PC-9 (cell line): ENCODE results near the gene ORAI3. TPM values are rescaled to one million over a fixed set of nuclear protein-coding genes. Genes with fewer than 3 reads are reported as not detected.

ENCODE experiments used
- Bru-seq: library from RNA; stranded (reverse); fragments of 400-500 nt; gene quantifications from one replicate; lab custom pipeline; 2021; lab: Mats Ljungman, UMichigan
- BruChase-seq, 2 experiments: library from RNA; stranded (reverse); fragments of 400-500 nt; gene quantifications; one replicate each; lab custom pipeline; 2021; lab: Mats Ljungman, UMichigan
- BruUV-seq: library from RNA; stranded (reverse); fragments of 400-500 nt; replicated peaks from 2 replicates; lab custom pipeline; 2021; lab: Mats Ljungman, UMichigan
- CTCF ChIA-PET: fragments of 300-600 bp; sonication (Branson Sonifier 250); formaldehyde crosslinking; loops from one replicate; lab custom pipeline; 2022; ENCODE audit warnings: antibody characterized with exemption; lab: Charles Lee
- POLR2A ChIA-PET: fragments of 300-600 bp; sonication (Branson Sonifier 250); formaldehyde crosslinking; loops from one replicate; lab custom pipeline; 2022; ENCODE audit warnings: antibody characterized with exemption; ENCODE audit not compliant: unreplicated experiment; lab: Charles Lee
- DNase-seq, 2 experiments: peaks; one replicate each; pipeline versions ENCODE4 v3.0.0 to v3.0.0-alpha.2; 2015 to 2022; ENCODE audit warnings: mixed read lengths in 1 of 2
- H2AFZ ChIP-seq: fragments of 200-600 bp; sonication (generic); 2 replicates; pipeline ENCODE4 v1.8.1; 2017; ENCODE audit warnings: antibody characterized with exemption
- H3F3A ChIP-seq: fragments of 200-600 bp; sonication (generic); 2 replicates; pipeline ENCODE4 v1.8.1; 2017; ENCODE audit warnings: antibody characterized with exemption, mild to moderate bottlenecking, low read depth; ENCODE audit not compliant: insufficient read depth
- H3K27ac ChIP-seq: fragments of 200-600 bp; sonication (generic); 2 replicates; pipeline ENCODE4 v1.6.1; 2016; ENCODE audit warnings: mixed run types
- H3K27me3 ChIP-seq: fragments of 200-600 bp; sonication (generic); 2 replicates; pipeline ENCODE4 v1.6.1; 2016; ENCODE audit warnings: low read depth, mixed run types; ENCODE audit not compliant: insufficient read depth
- H3K36me3 ChIP-seq: fragments of 200-600 bp; sonication (generic); 2 replicates; pipeline ENCODE4 v1.6.1; 2016; ENCODE audit warnings: low read depth, mixed run types
- H3K4me1 ChIP-seq: fragments of 200-600 bp; sonication (generic); replicated peaks from 2 replicates; pipeline ENCODE4 v1.6.1; 2016; ENCODE audit warnings: mixed run types; ENCODE audit not compliant: insufficient read depth
- H3K4me2 ChIP-seq: fragments of 200-600 bp; sonication (generic); 2 replicates; pipeline ENCODE4 v1.6.1; 2017; ENCODE audit warnings: mixed run types
- H3K4me3 ChIP-seq: fragments of 200-600 bp; sonication (generic); 2 replicates; pipeline ENCODE4 v1.6.1; 2016; ENCODE audit warnings: mixed run types
- H3K79me2 ChIP-seq: fragments of 200-600 bp; sonication (generic); 2 replicates; pipeline ENCODE4 v1.6.1; 2017; ENCODE audit warnings: low read depth, mixed run types
- H3K9me2 ChIP-seq: fragments of 200-600 bp; sonication (generic); 2 replicates; pipeline ENCODE4 v1.8.1; 2017; ENCODE audit warnings: mild to moderate bottlenecking; ENCODE audit not compliant: insufficient read depth
- H3K9me3 ChIP-seq: fragments of 200-600 bp; sonication (generic); 2 replicates; pipeline ENCODE4 v1.8.1; 2016; ENCODE audit warnings: low read depth; ENCODE audit not compliant: insufficient read depth
- H4K20me1 ChIP-seq: fragments of 200-600 bp; sonication (generic); 2 replicates; pipeline ENCODE4 v1.8.1; 2017; ENCODE audit not compliant: insufficient read depth
- CTCF ChIP-seq: fragments of 200-600 bp; sonication (generic); conservative IDR thresholded peaks from 2 replicates; pipeline ENCODE4 v1.6.1; 2017; ENCODE audit warnings: mixed run types, antibody characterized with exemption, mild to moderate bottlenecking, moderate library complexity
- EZH2 ChIP-seq: fragments of 200-600 bp; sonication (generic); IDR thresholded peaks from 2 replicates; pipeline ENCODE4 v1.8.0; 2017; ENCODE audit warnings: antibody characterized with exemption, low read depth
- intact Hi-C: fragments of 100-400 bp; cut with micrococcal nuclease; formaldehyde crosslinking; loops from one replicate; pipeline ENCODE4 v1.10.0; 2022; ENCODE audit not compliant: unreplicated experiment
- long read RNA-seq: library from polyadenylated mRNA; stranded (forward); transcript quantifications from one replicate; pipeline ENCODE4 v2.0.0, GENCODE V29; 2022
- total RNA-seq: library from RNA; stranded (reverse); gene quantifications from 2 replicates; pipeline ENCODE4 v1.2.3, GENCODE V29; 2021

ORAI3 gene
- total RNA-seq (40.7 and 43.5 TPM in 2 replicates), Bru-seq, nascent RNA (percentile 67 among the genes with signal in this experiment), BruChase-seq, experiment 1, labeled RNA remaining after a 2-hour chase (percentile 81 among the genes with signal in this experiment), BruChase-seq, experiment 2, labeled RNA remaining after a 6-hour chase (percentile 89 among the genes with signal in this experiment)
- long read RNA-seq, transcript ORAI3-201 (2 exons, 2,206 nt), result major isoform, 57 of 65 reads
- long read RNA-seq, partial matches to known transcripts, result 5 of 65 reads
- long read RNA-seq, other reads (novel, unspliced or antisense), result 0 of 65 reads

GRCh38 chr16:30948667-30949649, at the start of gene ORAI3:
TSS of gene ORAI3 (plus strand) at chr16:30949068. CDS start at chr16:30949290, 222 bp downstream.
- no peak for TF ChIP-seq CTCF
- no peak for TF ChIP-seq EZH2
- Histone ChIP-seq H3F3A (peaks cover 49% of the 10 kb centered on the region; the same call in 1 of the 2 replicates), H3K9me3 (no peaks in the 10 kb centered on the region), H4K20me1 (peaks cover 10% of the 10 kb centered on the region; the same call in 1 of the 2 replicates), H3K27me3 (no peaks in the 10 kb centered on the region), H3K4me1 (peaks cover 15% of the 10 kb centered on the region), H3K79me2 (no peaks in the 10 kb centered on the region), H3K4me2 (peak within 1 kb of the TSS; percentile 91), H3K36me3 (peaks cover 8% of the 10 kb centered on the region; the same call in 1 of the 2 replicates), H3K9me2 (no peaks in the 10 kb centered on the region), H3K4me3 (peak within 1 kb of the TSS; percentile 90), H2AFZ (peak within 1 kb of the TSS; percentile 57; the same call in 1 of the 2 replicates), H3K27ac (no peak within 1 kb of the TSS)
- intact Hi-C loops, result no loop called here
- POLR2A ChIA-PET, result interaction anchor here (0.5 to 0.6 kb wide), 3 partner anchors 57 to 209 kb away, joined by 8 to 23 read pairs (median 12); a partner anchor contains a TSS
- DNase-seq, result peak; percentile 53 to 73
- BruUV-seq, result TSS peak; percentile 11
- CTCF ChIA-PET, result no interaction called here

GRCh38 chr16:30899794-30900193, 49.1 kb upstream of the ORAI3 start:
- CTCF ChIA-PET, result interaction anchor here (0.6 kb wide), 1 partner anchor 44 kb away, joined by 3 read pairs; no protein-coding TSS in a partner anchor
- H3F3A ChIP-seq, result peaks cover 42% of the 10 kb centered on the region
- no peaks in the 10 kb centered on the region for H3K9me3 ChIP-seq
- no peaks in the 10 kb centered on the region for H3K9me2 ChIP-seq
- no peaks in the 10 kb centered on the region for H3K36me3 ChIP-seq
- intact Hi-C loops, result loop anchor here (5.0 kb wide), 1 partner anchor 247 kb away; the partner anchor contains the start of gene PRR14
- H3K79me2 ChIP-seq, result no peaks in the 10 kb centered on the region
- TF ChIP-seq CTCF (no peak), EZH2 (no peak)
- no peak for DNase-seq
- BruUV-seq, result no TSS peak
- H2AFZ ChIP-seq, result no peak overlapping the region
- no peak overlapping the region for H3K4me2 ChIP-seq
- POLR2A ChIA-PET, result interaction anchor here (0.8 kb wide), 1 partner anchor 152 kb away, joined by 4 read pairs; no protein-coding TSS in a partner anchor
- no peak overlapping the region for H3K4me3 ChIP-seq
- H3K27me3 ChIP-seq, result no peaks in the 10 kb centered on the region
- H3K4me1 ChIP-seq, result peaks cover 31% of the 10 kb centered on the region
- H4K20me1 ChIP-seq, result no peaks in the 10 kb centered on the region
- no peak overlapping the region for H3K27ac ChIP-seq

GRCh38 chr16:30900588-30900987, 48.3 kb upstream of the ORAI3 start:
- H3K4me3 ChIP-seq, result no peak overlapping the region
- no peak overlapping the region for H3K27ac ChIP-seq
- H3K9me2 ChIP-seq, result no peaks in the 10 kb centered on the region
- peaks cover 38% of the 10 kb centered on the region for H3F3A ChIP-seq
- H4K20me1 ChIP-seq, result no peaks in the 10 kb centered on the region
- H3K79me2 ChIP-seq, result no peaks in the 10 kb centered on the region
- ChIA-PET POLR2A (interaction anchor here (0.8 kb wide), 1 partner anchor 153 kb away, joined by 4 read pairs; no protein-coding TSS in a partner anchor), CTCF (interaction anchor here (0.6 to 0.7 kb wide), 2 partner anchors 43 to 271 kb away, joined by 3 read pairs; no protein-coding TSS in a partner anchor)
- no peak overlapping the region for H3K4me2 ChIP-seq
- H3K27me3 ChIP-seq, result no peaks in the 10 kb centered on the region
- no peaks in the 10 kb centered on the region for H3K9me3 ChIP-seq
- no peak overlapping the region for H2AFZ ChIP-seq
- no TSS peak for BruUV-seq
- intact Hi-C loops, result no loop called here
- peaks cover 23% of the 10 kb centered on the region for H3K4me1 ChIP-seq
- no peak for TF ChIP-seq CTCF
- H3K36me3 ChIP-seq, result no peaks in the 10 kb centered on the region
- DNase-seq, result no peak
